Measurements from ENCODE around the gene HELLS.

GRCh38 chr10:94524711-94525110, 20.9 kb upstream of the HELLS start:
- no peak for TF ChIP-seq CTCF (IDR thresholded peaks at IDR 0.05)
- TF ChIP-seq POLR2A (IDR thresholded peaks at IDR 0.05): no peak
